ENCODE results near the gene BYSL.
"Not testable (repeated sequence)": the region's sequence is repeated elsewhere in the genome, so short reads cannot be mapped to it uniquely, and the experiment has no call there.

Gene BYSL

GRCh38 chr6:41942067-41942851 lies 21.0 kb downstream of the BYSL start:
- CTCF ChIA-PET: interaction anchor here (0.6 to 15.2 kb wide), 6 partner anchors 16 to 156 kb away, joined by 5 to 341 read pairs (median 50); partner anchors contain the start of genes BYSL, MED20 and TOMM6
- POLR2A ChIA-PET: interaction anchor here (0.6 to 1.1 kb wide), 2 partner anchors 9 to 155 kb away, joined by 3 to 5 read pairs; partner anchors contain the start of gene TOMM6
- no peak for TF ChIP-seq CTCF (IDR thresholded peaks at IDR 0.05; ENCODE audit: insufficient read depth, low read length, missing control alignments)
- DNase-seq (ENCODE audit: low read depth, low spot score): no peak
- H3K4me3 ChIP-seq (ENCODE audit: low read depth, low read length): peak overlapping the region; percentile 96

- not testable (repeated sequence) for H3K4me3 ChIP-seq (ENCODE audit: low read depth, low read length); DNase-seq (ENCODE audit: low read depth, low spot score)
- ChIA-PET CTCF (interaction anchor here (1.7 to 15.2 kb wide), 5 partner anchors 17 to 157 kb away, joined by 6 to 341 read pairs (median 94); partner anchors contain the start of genes BYSL, MED20 and TOMM6), POLR2A (interaction anchor here (1.1 kb wide), 1 partner anchor 155 kb away, joined by 5 read pairs; the partner anchor contains the start of gene TOMM6)
These were observed 21.6 kb downstream of the BYSL start for GRCh38 chr6:41942882-41943281.

- no peak for TF ChIP-seq CTCF (IDR thresholded peaks at IDR 0.05; ENCODE audit: insufficient read depth, low read length, missing control alignments)
- no peak overlapping the region for H3K4me3 ChIP-seq (ENCODE audit: low read depth, low read length)
- POLR2A ChIA-PET: no interaction called here
- CTCF ChIA-PET: interaction anchor here (0.6 to 15.2 kb wide), 9 partner anchors 8 to 168 kb away, joined by 3 to 341 read pairs (median 4); partner anchors contain the start of genes BYSL, MED20 and TOMM6
- no peak for DNase-seq (ENCODE audit: low read depth, low spot score)
These were observed 22.2 kb downstream of the BYSL start for GRCh38 chr6:41943456-41943855.

GRCh38 chr6:41947581-41948220 lies 26.4 kb downstream of the BYSL start:
- TF ChIP-seq CTCF (IDR thresholded peaks at IDR 0.05; ENCODE audit: insufficient read depth, low read length, missing control alignments): no peak
- ChIA-PET CTCF (interaction anchor here (0.6 kb wide), 1 partner anchor 182 kb away, joined by 3 read pairs; no protein-coding TSS in a partner anchor), POLR2A (no interaction called here)
- no peak for DNase-seq (ENCODE audit: low read depth, low spot score)
- H3K4me3 ChIP-seq (ENCODE audit: low read depth, low read length): no peak overlapping the region

GRCh38 chr6:41954668-41955067 lies 33.4 kb downstream of the BYSL start:
- ChIA-PET CTCF (interaction anchor here (1.1 kb wide), 1 partner anchor 9 kb away, joined by 3 read pairs; no protein-coding TSS in a partner anchor), POLR2A (no interaction called here)
- DNase-seq (ENCODE audit: low read depth, low spot score): no peak
- TF ChIP-seq CTCF (IDR thresholded peaks at IDR 0.05; ENCODE audit: insufficient read depth, low read length, missing control alignments): no peak
- H3K4me3 ChIP-seq (ENCODE audit: low read depth, low read length): no peak overlapping the region

GRCh38 chr6:41955412-41955811 lies 34.1 kb downstream of the BYSL start:
- CTCF ChIA-PET: interaction anchor here (1.1 kb wide), 1 partner anchor 8 kb away, joined by 3 read pairs; no protein-coding TSS in a partner anchor
- no peak for DNase-seq (ENCODE audit: low read depth, low spot score)
- no peak overlapping the region for H3K4me3 ChIP-seq (ENCODE audit: low read depth, low read length)
- TF ChIP-seq CTCF (IDR thresholded peaks at IDR 0.05; ENCODE audit: insufficient read depth, low read length, missing control alignments): no peak
- POLR2A ChIA-PET: no interaction called here

All from AG04449 (cell line).